GM23248 (cell line): ENCODE measurements around the gene C15orf40. TPM values are rescaled to one million over a fixed set of nuclear protein-coding genes. Genes with fewer than 3 reads are reported as not detected.

Experiments
- DNase-seq: peaks from one replicate; pipeline ENCODE4 v3.0.0-alpha.2; 2015
- H2AFZ ChIP-seq: fragments of 200-600 bp; sonication (generic); 2 replicates; pipeline ENCODE4 v1.6.1; 2016; ENCODE audit warnings: antibody characterized with exemption
- H3F3A ChIP-seq: fragments of 200-600 bp; sonication (generic); 2 replicates; pipeline ENCODE4 v1.6.1; 2016; ENCODE audit warnings: mild to moderate bottlenecking, antibody characterized with exemption, mixed run types; ENCODE audit not compliant: insufficient read depth
- H3K27ac ChIP-seq: fragments of 200-600 bp; sonication (generic); 2 replicates; pipeline ENCODE4 v1.5.1; 2016; ENCODE audit warnings: mild to moderate bottlenecking
- H3K27me3 ChIP-seq: fragments of 200-600 bp; sonication (generic); replicated peaks from 2 replicates; pipeline ENCODE4 v1.6.1; 2016; ENCODE audit warnings: mild to moderate bottlenecking; ENCODE audit not compliant: insufficient read depth
- H3K36me3 ChIP-seq: fragments of 200-600 bp; sonication (generic); 2 replicates; pipeline ENCODE4 v1.6.1; 2016; ENCODE audit warnings: low read depth, mild to moderate bottlenecking
- H3K4me1 ChIP-seq: fragments of 200-600 bp; sonication (generic); 2 replicates; pipeline ENCODE4 v1.6.1; 2016; ENCODE audit warnings: mild to moderate bottlenecking; ENCODE audit not compliant: insufficient read depth
- H3K4me2 ChIP-seq: fragments of 200-600 bp; sonication (generic); one replicate; pipeline ENCODE4 v1.6.1; 2016; ENCODE audit warnings: mild to moderate bottlenecking; ENCODE audit not compliant: unreplicated experiment
- H3K4me3 ChIP-seq: fragments of 200-600 bp; sonication (generic); 2 replicates; pipeline ENCODE4 v1.5.1; 2016; ENCODE audit warnings: mild to moderate bottlenecking
- H3K79me2 ChIP-seq: fragments of 200-600 bp; sonication (generic); 2 replicates; pipeline ENCODE4 v1.6.1; 2016; ENCODE audit warnings: mild to moderate bottlenecking; ENCODE audit not compliant: insufficient read depth
- H3K9ac ChIP-seq: fragments of 200-600 bp; sonication (generic); 2 replicates; pipeline ENCODE4 v1.6.1; 2016; ENCODE audit warnings: mild to moderate bottlenecking
- H3K9me2 ChIP-seq: fragments of 200-600 bp; sonication (generic); 2 replicates; pipeline ENCODE4 v1.6.1; 2016; ENCODE audit warnings: mixed run types, mild to moderate bottlenecking, moderate library complexity; ENCODE audit not compliant: insufficient read depth
- H3K9me3 ChIP-seq: fragments of 200-600 bp; sonication (generic); one replicate; pipeline ENCODE4 v1.6.1; 2017; ENCODE audit warnings: low read depth
- H4K20me1 ChIP-seq: fragments of 200-600 bp; sonication (generic); 2 replicates; pipeline ENCODE4 v1.6.0; 2016; ENCODE audit not compliant: insufficient read depth
- EZH2 ChIP-seq: fragments of 200-600 bp; sonication (generic); IDR thresholded peaks from 2 replicates; pipeline ENCODE4 v1.6.1; 2018; ENCODE audit warnings: antibody characterized with exemption, mild to moderate bottlenecking; ENCODE audit not compliant: insufficient read depth, poor library complexity, severe bottlenecking
- EZH2phosphoT487 ChIP-seq: fragments of 200-600 bp; sonication (generic); IDR thresholded peaks from 2 replicates; pipeline ENCODE4 v1.6.1; 2018; ENCODE audit warnings: antibody characterized with exemption, moderate library complexity, mild to moderate bottlenecking, low read depth; ENCODE audit not compliant: insufficient read depth
- WGBS, 2 experiments: methylation state at CpG; one replicate each; pipeline ENCODE4 v1.1.6; 2015 to 2017; ENCODE audit warnings: low lambda C conversion rate in 2 of 2, low coverage in 1 of 2; ENCODE audit errors: missing lambda C conversion rate in 2 of 2; 5-methylcytosine and 5-hydroxymethylcytosine counted together
- in situ Hi-C: fragments of 300-500 bp; cut with MboI; formaldehyde crosslinking; loops from 2 replicates; pipeline ENCODE4 v1.15.0; 2020
- polyA plus RNA-seq: library from polyadenylated mRNA; unstranded; fragments of >200 nt; fragmentation: Nextera tagmentation; extraction: Ambion mirVana; gene quantifications from 2 replicates; pipeline ENCODE4 v1.2.1, GENCODE V29; 2016
- total RNA-seq: library from RNA; depleted of rRNA; stranded (reverse); fragments of >200 nt; shearing (Covaris generic); gene quantifications from 2 replicates; pipeline ENCODE4 v1.2.3, GENCODE V29; 2014

Gene C15orf40
- total and polyA plus RNA-seq, 2 experiments from 2014 or later = 15.8 to 32.4 TPM

DNA sequence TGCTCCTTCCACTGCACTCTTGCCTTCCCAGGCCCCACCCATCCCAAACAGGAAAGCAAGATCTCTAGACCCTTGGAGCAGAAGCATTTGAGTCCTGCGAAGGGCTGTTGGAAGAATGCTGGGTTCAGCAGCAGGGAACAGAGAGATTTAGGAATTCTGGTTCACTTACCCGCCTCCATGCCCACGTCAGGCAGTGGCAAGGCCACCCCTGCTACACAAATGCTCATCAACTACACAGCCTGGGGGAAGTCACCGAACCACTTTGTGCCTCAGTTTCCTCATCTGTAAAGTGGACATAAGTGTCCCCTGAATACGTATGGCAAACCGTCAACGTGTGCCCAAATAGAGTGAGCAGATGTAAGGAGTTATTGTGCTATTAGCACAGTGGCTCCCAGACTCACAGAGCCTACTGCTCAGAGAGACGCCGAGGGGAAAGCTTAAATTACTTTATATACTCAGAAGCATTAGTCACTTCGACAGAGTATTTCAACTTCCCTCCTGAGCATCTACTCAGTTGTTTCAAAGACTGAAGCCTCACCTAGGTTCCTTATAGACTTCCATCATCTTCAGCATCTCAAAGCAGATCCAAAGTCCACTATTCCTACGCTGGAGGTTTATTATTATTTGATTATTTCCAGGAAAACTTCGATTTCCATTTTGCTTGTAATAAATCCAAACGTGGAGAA is 59.8 kb downstream of the C15orf40 start:
- no peaks in the 10 kb centered on the region for H3K9me2 ChIP-seq
- 22 to 24% methylated on average over 13 of the region's 13 CpGs for WGBS, 2 experiments
- H3K4me1 ChIP-seq = no peaks in the 10 kb centered on the region
- H3F3A ChIP-seq = peaks cover 3% of the 10 kb centered on the region; the same call in 1 of the 2 replicates
- peak overlapping the region; percentile 79 for H3K9ac ChIP-seq
- H3K27ac ChIP-seq = peak overlapping the region; percentile 38
- peak overlapping the region; percentile 91 for H3K4me2 ChIP-seq
- H3K27me3 ChIP-seq = no peaks in the 10 kb centered on the region
- peak overlapping the region; percentile 84 for H3K4me3 ChIP-seq
- in situ Hi-C loops = no loop called here
- H3K36me3 ChIP-seq = no peaks in the 10 kb centered on the region
- H4K20me1 ChIP-seq = no peaks in the 10 kb centered on the region
- H2AFZ ChIP-seq = peak overlapping the region; percentile 90
- peak; percentile 75 for DNase-seq
- no peaks in the 10 kb centered on the region for H3K9me3 ChIP-seq
- H3K79me2 ChIP-seq = peaks cover 9% of the 10 kb centered on the region
- TF ChIP-seq EZH2 (no peak), EZH2phosphoT487 (no peak)

GRCh38 chr15:82950746-82951370 is 60.6 kb downstream of the C15orf40 start:
- no peak overlapping the region for H3K9ac ChIP-seq
- H3K4me2 ChIP-seq = no peak overlapping the region
- no peaks in the 10 kb centered on the region for H3K36me3 ChIP-seq
- no peaks in the 10 kb centered on the region for H3K9me2 ChIP-seq
- no peak overlapping the region for H3K27ac ChIP-seq
- 78 to 84% methylated on average over 6 of the region's 6 CpGs for WGBS, 2 experiments
- no peaks in the 10 kb centered on the region for H3K9me3 ChIP-seq
- no peak overlapping the region for H2AFZ ChIP-seq
- no peak for TF ChIP-seq EZH2
- no peak for TF ChIP-seq EZH2phosphoT487
- no peaks in the 10 kb centered on the region for H3K4me1 ChIP-seq
- DNase-seq = no peak
- peaks cover 17% of the 10 kb centered on the region for H3K79me2 ChIP-seq
- H3K4me3 ChIP-seq = no peak overlapping the region
- H4K20me1 ChIP-seq = no peaks in the 10 kb centered on the region
- peaks cover 3% of the 10 kb centered on the region; the same call in 1 of the 2 replicates for H3F3A ChIP-seq
- in situ Hi-C loops = no loop called here
- no peaks in the 10 kb centered on the region for H3K27me3 ChIP-seq

GRCh38 chr15:82950295-82950694 is 61.1 kb downstream of the C15orf40 start:
- no peak for DNase-seq
- no peaks in the 10 kb centered on the region for H3K36me3 ChIP-seq
- H3K79me2 ChIP-seq = peaks cover 18% of the 10 kb centered on the region
- H3K9me2 ChIP-seq = no peaks in the 10 kb centered on the region
- WGBS, 2 experiments = 83 to 94% methylated on average over 5 of the region's 5 CpGs
- H3K4me3 ChIP-seq = no peak overlapping the region
- no peak overlapping the region for H3K27ac ChIP-seq
- no peak overlapping the region for H2AFZ ChIP-seq
- no peak overlapping the region for H3K4me2 ChIP-seq
- H3K9me3 ChIP-seq = no peaks in the 10 kb centered on the region
- H3F3A ChIP-seq = peaks cover 4% of the 10 kb centered on the region
- in situ Hi-C loops = no loop called here
- peaks cover 1% of the 10 kb centered on the region; the same call in 1 of the 2 replicates for H3K4me1 ChIP-seq
- no peaks in the 10 kb centered on the region for H3K27me3 ChIP-seq
- H3K9ac ChIP-seq = no peak overlapping the region
- TF ChIP-seq EZH2phosphoT487 = no peak
- TF ChIP-seq EZH2 = no peak
- no peaks in the 10 kb centered on the region for H4K20me1 ChIP-seq

GRCh38 chr15:82946155-82946701 is 65.2 kb downstream of the C15orf40 start:
- H2AFZ ChIP-seq = no peak overlapping the region
- no peaks in the 10 kb centered on the region for H3K9me3 ChIP-seq
- H3K4me3 ChIP-seq = no peak overlapping the region
- peaks cover 19% of the 10 kb centered on the region; the same call in 1 of the 2 replicates for H3F3A ChIP-seq
- in situ Hi-C loops = no loop called here
- DNase-seq = no peak
- H3K4me2 ChIP-seq = no peak overlapping the region
- H4K20me1 ChIP-seq = no peaks in the 10 kb centered on the region
- peaks cover 24% of the 10 kb centered on the region for H3K79me2 ChIP-seq
- H3K4me1 ChIP-seq = peaks cover 23% of the 10 kb centered on the region
- no peak overlapping the region for H3K27ac ChIP-seq
- TF ChIP-seq EZH2 (no peak), EZH2phosphoT487 (no peak)
- H3K9ac ChIP-seq = no peak overlapping the region
- H3K27me3 ChIP-seq = no peaks in the 10 kb centered on the region
- 80 to 82% methylated on average over 8 of the region's 8 CpGs for WGBS, 2 experiments
- H3K9me2 ChIP-seq = no peaks in the 10 kb centered on the region
- H3K36me3 ChIP-seq = no peaks in the 10 kb centered on the region
